K562 treated with DMSO at 1 percent for 48 hours (cell line): Measurements from ENCODE around the gene CWH43. TPM values are rescaled to one million over a fixed set of nuclear protein-coding genes. Genes with fewer than 3 reads are reported as not detected.

Experiments
- total RNA-seq: library from RNA; unstranded; fragments of 300-600 nt; gene quantifications from 2 replicates; pipeline ENCODE4 v1.2.3, GENCODE V29; 2022; ENCODE audit warnings: low replicate concordance; ENCODE audit errors: extremely low read depth

The CWH43 gene
- total RNA-seq = not detected in 2 replicates

DNA sequence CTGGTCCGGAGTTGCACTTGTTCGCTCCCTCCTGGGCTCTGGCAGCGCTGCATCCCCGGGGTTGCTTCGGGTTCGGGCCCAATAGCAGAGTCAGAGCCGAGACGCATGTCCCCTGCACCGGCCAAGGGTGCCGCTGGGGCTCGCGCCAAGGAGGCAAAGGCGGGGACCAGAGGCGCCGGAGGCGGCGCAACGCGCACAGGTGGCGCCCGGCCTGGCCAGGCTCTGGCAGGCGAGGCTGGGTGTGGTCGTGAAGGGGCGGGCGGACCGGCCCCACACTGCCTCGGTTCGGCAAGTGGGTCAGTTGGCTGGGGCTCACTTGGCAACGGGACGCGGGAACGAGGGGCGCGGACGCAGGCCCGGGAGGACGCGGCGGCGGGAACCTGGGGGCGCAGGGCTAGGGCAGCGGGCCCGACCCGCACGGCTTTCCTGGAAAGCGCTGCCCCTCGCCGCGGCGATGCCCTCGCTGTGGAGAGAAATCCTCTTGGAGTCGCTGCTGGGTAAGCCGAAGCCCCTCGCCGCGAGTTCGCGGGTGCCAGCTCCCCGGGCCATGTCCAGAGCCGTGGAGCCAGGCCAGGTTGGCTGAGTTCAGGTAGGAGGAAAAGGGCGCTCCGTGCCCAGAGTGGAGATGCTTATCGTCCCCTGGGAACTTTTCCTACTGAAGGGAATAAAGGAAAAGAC is at the start of gene CWH43:
CWH43 (plus strand) TSS at position 300 of the 678 bp plus-strand sequence; CDS start at position 455, 155 bp downstream.

Other genes starting within 250 kb of the CWH43 start
- not detected in 2 replicates for gene FRYL, start 206.0 kb upstream of the CWH43 start, total RNA-seq
- not detected in 2 replicates for gene OCIAD1, start 155.2 kb upstream of the CWH43 start, total RNA-seq
- gene OCIAD2, start 79.5 kb upstream of the CWH43 start, total RNA-seq = not detected in 2 replicates